Testis (tissue), 3 donors: ENCODE data around the gene TREH. TPM values are rescaled to one million over a fixed set of nuclear protein-coding genes. Genes with fewer than 3 reads are reported as not detected.

Experiments used
- DNase-seq: peaks from one replicate; pipeline ENCODE4 v3.0.0-alpha.2; 2019
- H3K27ac ChIP-seq, 2 donors: fragments of 200-600 bp; sonication (generic); one replicate each; pipeline ENCODE4 v1.5.1; 2019
- H3K27me3 ChIP-seq: fragments of 200-600 bp; sonication (generic); one replicate; pipeline ENCODE4 v1.5.1; 2019
- H3K36me3 ChIP-seq: fragments of 200-600 bp; sonication (generic); one replicate; pipeline ENCODE4 v1.5.1; 2017; ENCODE audit warnings: low read depth; ENCODE audit errors: missing control alignments
- H3K4me1 ChIP-seq: fragments of 200-600 bp; sonication (generic); one replicate; pipeline ENCODE4 v1.5.1; 2019
- H3K4me3 ChIP-seq, 2 donors: fragments of 200-600 bp; sonication (generic); one replicate each; pipeline ENCODE4 v1.5.1; 2017 to 2019
- H3K9me3 ChIP-seq: fragments of 200-600 bp; sonication (generic); one replicate; pipeline ENCODE4 v1.5.1; 2017
- POLR2A ChIP-seq: fragments of 450-650 bp; IDR thresholded peaks from one replicate; pipeline ENCODE4 v1.6.1; 2017; ENCODE audit warnings: antibody characterized with exemption, mild to moderate bottlenecking, moderate library complexity
- WGBS, 2 donors: methylation state at CpG; one replicate each; pipeline ENCODE4 v1.1.5; 2018; 5-methylcytosine and 5-hydroxymethylcytosine counted together
- intact Hi-C: fragments of 100-400 bp; cut with DNase I; formaldehyde crosslinking; loops from one replicate; pipeline ENCODE4 v1.15.1; 2023; ENCODE audit warnings: low total_unique reads
- polyA plus RNA-seq: library from polyadenylated mRNA; stranded (reverse); fragments of 350-450 nt; fragmentation: Illumina TruSeq; extraction: RNeasy Lipid Tissue Mini Kit (QIAGEN cat#74804); gene quantifications from one replicate; pipeline ENCODE4 v1.2.3, GENCODE V29; 2014; ENCODE audit warnings: low read depth, low replicate concordance; ENCODE audit not compliant: insufficient read depth
- total RNA-seq, 2 donors: library from RNA; depleted of rRNA; stranded (reverse); fragments of >200 nt; gene quantifications; one replicate each; pipeline ENCODE4 v1.2.3, GENCODE V29; 2016
- TF ChIP-seq, protein P1 (sequence below), 3 experiments: fragments of 450-650 bp in 2 of 3; fragments of 200-600 bp in 1 of 3; sonication (generic) in 1 of 3; IDR thresholded peaks; one replicate each; pipeline ENCODE4 v1.5.1; 2016 to 2019; ENCODE audit warnings: antibody characterized with exemption in 3 of 3, mild to moderate bottlenecking in 2 of 3, moderate library complexity in 1 of 3

Gene TREH
- total and polyA plus RNA-seq, 3 donors from 2014 or later: 0.62 to 4.0 (median 1.7) TPM

DNA sequence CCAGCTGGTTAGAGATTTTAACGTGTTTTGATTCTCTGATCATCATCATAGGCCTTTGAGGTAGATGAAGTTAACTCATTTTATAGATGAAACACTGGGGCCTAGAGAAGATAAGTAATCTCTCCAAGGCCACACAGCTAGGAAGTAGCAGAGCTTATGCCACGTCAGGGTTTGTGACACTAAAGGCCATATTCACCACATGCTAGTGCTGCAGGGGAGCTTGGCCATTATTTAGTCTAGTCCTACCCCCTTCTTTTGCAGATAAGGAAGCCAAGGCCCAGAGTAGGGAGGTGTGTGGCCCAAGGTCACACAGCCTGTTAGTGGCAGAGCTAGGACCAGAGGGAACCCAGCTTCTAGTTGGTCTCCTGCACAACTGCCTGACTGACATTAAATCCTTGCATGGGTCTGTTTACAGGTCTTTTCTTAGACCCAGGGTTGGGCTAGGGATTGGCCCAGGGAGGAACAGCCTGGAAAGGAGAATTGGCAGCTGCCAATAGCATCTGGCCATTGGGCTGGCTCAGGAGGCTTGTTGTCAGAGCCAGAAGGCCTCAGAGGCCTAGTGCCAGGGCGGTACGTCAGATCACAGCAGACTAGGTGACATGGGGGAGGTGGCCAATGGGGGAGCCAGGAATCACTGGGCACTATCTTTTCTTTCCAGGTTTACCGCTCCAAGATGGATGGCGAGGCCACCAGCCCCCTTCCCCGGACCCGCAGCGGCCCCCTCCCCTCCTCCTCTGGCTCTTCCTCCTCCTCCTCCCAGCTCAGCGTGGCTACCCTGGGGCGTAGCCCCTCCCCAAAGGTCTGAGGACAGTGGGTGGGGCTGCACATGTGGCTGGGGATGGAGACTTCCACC lies 36.1 kb downstream of the TREH start:
- DNase-seq: no peak
- Histone ChIP-seq H3K36me3 (no peaks in the 10 kb centered on the region), H3K4me3 (no peak overlapping the region), H3K4me1 (peaks cover 9% of the 10 kb centered on the region), H3K27me3 (no peaks in the 10 kb centered on the region), H3K27ac (no peak overlapping the region), H3K9me3 (no peaks in the 10 kb centered on the region)
- WGBS, 2 donors: 61 to 79% methylated on average over 4 to 11 of the region's 11 CpGs
- intact Hi-C loops: no loop called here
- TF ChIP-seq POLR2A: no peak

DNA sequence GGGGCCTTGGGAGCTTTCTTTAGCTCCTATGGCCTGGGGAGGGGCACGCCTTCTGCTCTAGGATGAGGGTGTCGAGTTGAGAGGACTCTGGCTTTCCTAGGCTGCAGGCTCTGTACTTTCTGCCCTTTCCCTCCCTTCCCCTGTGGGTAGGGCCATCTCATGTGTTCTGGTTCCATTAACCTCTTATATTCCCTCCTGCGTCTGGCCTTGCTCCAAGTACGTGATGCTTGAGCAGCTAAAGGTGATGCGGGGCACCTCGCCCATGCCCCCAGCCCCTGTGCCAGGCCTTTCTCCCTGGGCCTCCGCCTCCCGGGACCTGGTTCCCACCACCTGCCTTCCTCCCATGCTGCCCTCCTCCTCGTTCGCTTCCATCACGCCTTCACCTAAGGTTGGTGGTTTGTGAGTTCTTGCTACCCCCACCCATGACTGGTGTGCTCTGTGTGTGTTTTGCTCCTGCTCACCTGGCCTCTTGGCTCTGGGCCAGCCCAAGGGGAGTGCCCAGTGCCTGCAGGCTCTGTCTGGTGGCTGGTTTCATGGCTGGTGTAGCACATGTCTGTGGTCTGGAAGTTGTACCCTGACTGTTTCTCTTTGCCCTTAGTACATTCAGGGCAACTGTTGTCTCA lies 37.9 kb downstream of the TREH start:
- 83% methylated on average over 11 of the region's 11 CpGs for WGBS, 2 donors
- Histone ChIP-seq H3K4me1 (peaks cover 9% of the 10 kb centered on the region), H3K36me3 (no peaks in the 10 kb centered on the region), H3K27ac (no peak overlapping the region), H3K9me3 (no peaks in the 10 kb centered on the region), H3K4me3 (no peak overlapping the region), H3K27me3 (no peaks in the 10 kb centered on the region)
- TF ChIP-seq, protein P1, sequence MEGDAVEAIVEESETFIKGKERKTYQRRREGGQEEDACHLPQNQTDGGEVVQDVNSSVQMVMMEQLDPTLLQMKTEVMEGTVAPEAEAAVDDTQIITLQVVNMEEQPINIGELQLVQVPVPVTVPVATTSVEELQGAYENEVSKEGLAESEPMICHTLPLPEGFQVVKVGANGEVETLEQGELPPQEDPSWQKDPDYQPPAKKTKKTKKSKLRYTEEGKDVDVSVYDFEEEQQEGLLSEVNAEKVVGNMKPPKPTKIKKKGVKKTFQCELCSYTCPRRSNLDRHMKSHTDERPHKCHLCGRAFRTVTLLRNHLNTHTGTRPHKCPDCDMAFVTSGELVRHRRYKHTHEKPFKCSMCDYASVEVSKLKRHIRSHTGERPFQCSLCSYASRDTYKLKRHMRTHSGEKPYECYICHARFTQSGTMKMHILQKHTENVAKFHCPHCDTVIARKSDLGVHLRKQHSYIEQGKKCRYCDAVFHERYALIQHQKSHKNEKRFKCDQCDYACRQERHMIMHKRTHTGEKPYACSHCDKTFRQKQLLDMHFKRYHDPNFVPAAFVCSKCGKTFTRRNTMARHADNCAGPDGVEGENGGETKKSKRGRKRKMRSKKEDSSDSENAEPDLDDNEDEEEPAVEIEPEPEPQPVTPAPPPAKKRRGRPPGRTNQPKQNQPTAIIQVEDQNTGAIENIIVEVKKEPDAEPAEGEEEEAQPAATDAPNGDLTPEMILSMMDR (IDR thresholded peaks at IDR 0.05): no peak
- no peak for DNase-seq
- intact Hi-C loops: no loop called here

DNA sequence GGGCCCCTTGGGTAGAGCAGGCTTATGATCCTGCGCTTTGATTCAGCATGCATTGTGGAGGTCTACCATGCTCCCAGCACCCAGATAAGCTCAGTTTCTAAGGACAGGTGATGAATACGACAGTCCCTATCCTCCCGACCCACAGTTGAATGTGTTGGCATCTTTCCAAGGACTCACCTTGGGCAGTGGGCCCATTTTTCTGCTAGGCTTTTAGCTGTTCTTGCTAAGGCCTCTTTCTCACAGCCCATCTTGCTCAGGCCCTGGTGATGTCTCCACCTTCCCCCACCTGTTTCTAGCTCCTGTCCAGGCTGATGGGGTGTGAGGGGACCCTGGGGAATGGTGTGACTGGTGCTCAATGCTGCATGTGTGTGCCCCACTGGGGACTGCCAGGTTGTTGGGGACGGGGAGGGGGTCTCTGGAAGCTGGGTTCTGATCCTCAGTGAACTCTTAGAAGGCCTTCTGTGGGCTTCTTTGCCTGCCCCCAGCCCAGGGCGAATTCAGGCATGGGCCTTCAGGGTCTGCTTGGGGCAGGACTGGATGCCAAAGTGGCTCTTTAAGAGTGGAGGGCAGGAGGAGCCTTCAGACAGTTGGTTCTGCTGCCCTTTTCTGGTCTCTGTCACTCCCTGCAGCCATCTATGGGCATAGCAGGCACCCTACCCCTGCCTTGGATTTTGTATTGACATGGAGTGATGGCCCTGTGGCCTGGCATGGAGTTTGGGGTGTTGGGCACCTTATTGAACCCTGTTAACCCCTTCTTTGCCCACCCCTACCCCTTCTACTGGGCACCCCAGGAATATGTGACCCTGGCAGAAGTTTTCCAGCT lies 38.9 kb downstream of the TREH start:
- WGBS, 2 donors: 64 to 67% methylated on average over 3 to 5 of the region's 5 CpGs
- Histone ChIP-seq H3K4me3 (no peak overlapping the region), H3K27me3 (no peaks in the 10 kb centered on the region), H3K9me3 (no peaks in the 10 kb centered on the region), H3K4me1 (peaks cover 12% of the 10 kb centered on the region), H3K36me3 (no peaks in the 10 kb centered on the region), H3K27ac (no peak overlapping the region)
- DNase-seq: no peak
- intact Hi-C loops: no loop called here
- no peak for TF ChIP-seq POLR2A
- TF ChIP-seq, protein P1 (IDR thresholded peaks at IDR 0.05): no peak

DNA sequence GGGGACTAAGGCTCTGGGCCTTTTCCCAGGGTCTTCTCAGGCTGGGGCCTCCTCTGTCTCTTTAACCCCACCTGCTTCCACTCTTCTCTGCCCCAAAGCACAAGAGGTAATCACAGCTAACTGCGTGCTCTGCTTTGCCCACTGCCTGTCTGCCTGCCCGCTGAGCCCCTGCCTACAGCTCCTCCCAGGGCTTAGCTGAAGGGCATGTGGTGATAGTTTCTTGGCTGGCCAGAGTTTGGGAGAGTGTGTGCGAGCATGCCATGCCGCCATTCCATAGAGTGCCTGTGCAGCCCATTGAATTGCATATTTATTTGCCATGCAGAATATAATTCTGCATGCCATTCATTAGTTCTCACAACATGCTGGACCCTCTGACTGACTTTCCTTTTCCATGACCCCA lies 39.6 kb downstream of the TREH start:
- WGBS, 2 donors: 89 to 95% methylated on average over 2 to 4 of the region's 4 CpGs
- H3K4me1 ChIP-seq: peaks cover 15% of the 10 kb centered on the region

More for the DNA sequence above, 39.6 kb downstream of the TREH start:
- intact Hi-C loops: no loop called here
- H3K4me3 ChIP-seq: no peak overlapping the region
- no peaks in the 10 kb centered on the region for H3K9me3 ChIP-seq
- no peak for DNase-seq
- no peaks in the 10 kb centered on the region for H3K27me3 ChIP-seq
- H3K27ac ChIP-seq: no peak overlapping the region
- H3K36me3 ChIP-seq: no peaks in the 10 kb centered on the region
- TF ChIP-seq POLR2A: no peak
- TF ChIP-seq, protein P1 (IDR thresholded peaks at IDR 0.05): no peak
